Lung (tissue), 12 donors: ENCODE results near the gene STRADB. TPM values are rescaled to one million over a fixed set of nuclear protein-coding genes. Genes with fewer than 3 reads are reported as not detected.

Source experiments
- ATAC-seq: fragments of 200-7000 bp; cut with Tn5 transposase; one replicate; pipeline ENCODE4 v1.9.1; 2020; ENCODE audit warnings: moderate number of reproducible peaks; ENCODE audit not compliant: insufficient read depth, low FRiP score
- DNase-seq, 3 donors: peaks; one replicate each; pipeline ENCODE4 v3.0.0-alpha.2; 2013 to 2017
- H3K27ac ChIP-seq, 2 donors: one replicate each; pipeline ENCODE4 v1.5.1; 2013; ENCODE audit warnings: mild to moderate bottlenecking in 2 of 2, moderate library complexity in 2 of 2, control low read depth in 1 of 2, inconsistent platforms in 1 of 2, low read depth in 1 of 2, low read length in 1 of 2
- H3K27me3 ChIP-seq, 3 donors: one replicate each; pipeline ENCODE4 v1.5.1; 2013; ENCODE audit warnings: low read length in 2 of 3; ENCODE audit not compliant: control insufficient read depth in 3 of 3, insufficient read depth in 3 of 3
- H3K36me3 ChIP-seq, 4 donors: one replicate each; pipeline ENCODE4 v1.5.1; 2013; ENCODE audit warnings: low read length in 4 of 4, mild to moderate bottlenecking in 1 of 4, moderate library complexity in 1 of 4; ENCODE audit not compliant: control insufficient read depth in 4 of 4, insufficient read depth in 4 of 4
- H3K4me1 ChIP-seq, 5 donors: one replicate each; pipeline ENCODE4 v1.5.1; 2013; ENCODE audit warnings: low read length in 5 of 5, mild to moderate bottlenecking in 2 of 5, moderate library complexity in 1 of 5; ENCODE audit not compliant: control insufficient read depth in 5 of 5, insufficient read depth in 5 of 5
- H3K4me3 ChIP-seq: one replicate; pipeline ENCODE4 v1.5.1; 2013; ENCODE audit warnings: mild to moderate bottlenecking, control low read depth, moderate library complexity
- H3K9ac ChIP-seq, 2 donors: one replicate each; pipeline ENCODE4 v1.5.1; 2013; ENCODE audit warnings: low read length in 2 of 2, control low read depth in 1 of 2; ENCODE audit not compliant: insufficient read depth in 1 of 2
- H3K9me3 ChIP-seq, 4 donors: one replicate each; pipeline ENCODE4 v1.5.1; 2013; ENCODE audit warnings: low read length in 3 of 4, mild to moderate bottlenecking in 1 of 4, moderate library complexity in 1 of 4; ENCODE audit not compliant: control insufficient read depth in 4 of 4, insufficient read depth in 3 of 4
- CTCF ChIP-seq: IDR thresholded peaks from 2 replicates; pipeline ENCODE4 v1.5.1; 2012; ENCODE audit warnings: mild to moderate bottlenecking; ENCODE audit errors: control extremely low read depth, extremely low read depth
- WGBS, 2 donors: extraction: QIAGEN DNeasy Blood & Tissue Kit; methylation state at CpG; one replicate each; pipeline ENCODE4 v1.1.7; 2013; 5-methylcytosine and 5-hydroxymethylcytosine counted together
- polyA plus RNA-seq, 2 donors: library from polyadenylated mRNA; stranded (reverse); fragments of 200-250 nt; gene quantifications; one replicate each; pipeline ENCODE4 v1.2.1, GENCODE V29; 2013
- total RNA-seq, 2 donors: library from RNA; depleted of rRNA in 1 of 2; stranded (reverse); fragments of >200 nt in 1 of 2; gene quantifications; one replicate each; pipeline ENCODE4 v1.2.1, GENCODE V29; 2014 to 2021
- donor health status: control.
- donor health status: control.
- donor health status: Bipolar disorder and iron deficiency.
- donor health status: healthy.
- donor health status: DM: yes; HTN: yes; CAD: no.

The STRADB gene
- total and polyA plus RNA-seq, 4 donors: 10.3 to 58.6 (median 16.8) TPM

- no peaks in the 10 kb centered on the region for H3K36me3 ChIP-seq
- H3K4me3 ChIP-seq: no peak overlapping the region
- peaks cover 0 to 3% (median 1%) of the 10 kb centered on the region in 4 donors for H3K9me3 ChIP-seq
- no peak for TF ChIP-seq CTCF
- H3K27me3 ChIP-seq: no peaks in the 10 kb centered on the region
- DNase-seq (no peak), ATAC-seq (no peak)
- H3K4me1 ChIP-seq: no peaks in the 10 kb centered on the region
- no peak overlapping the region for H3K27ac ChIP-seq
- WGBS, 2 donors: 65 to 77% methylated on average over 4 of the region's 4 CpGs
- no peak overlapping the region for H3K9ac ChIP-seq
These were observed 65.6 kb downstream of the STRADB start for GRCh38 chr2:201517094-201517493.

GRCh38 chr2:201520201-201520600 lies 68.7 kb downstream of the STRADB start:
- ATAC-seq (no peak), DNase-seq (no peak)
- Histone ChIP-seq H3K9ac (no peak overlapping the region), H3K9me3 (peaks cover 0 to 10% (median 7%) of the 10 kb centered on the region in 4 donors), H3K4me1 (no peaks in the 10 kb centered on the region), H3K36me3 (no peaks in the 10 kb centered on the region), H3K4me3 (no peak overlapping the region), H3K27me3 (no peaks in the 10 kb centered on the region), H3K27ac (no peak overlapping the region)
- TF ChIP-seq CTCF: no peak
- WGBS, 2 donors: 97 to 100% methylated on average over 2 of the region's 2 CpGs

GRCh38 chr2:201522965-201523364 lies 71.4 kb downstream of the STRADB start:
- no peak for DNase-seq
- WGBS, 2 donors: 92 to 96% methylated on average over 5 of the region's 5 CpGs
- Histone ChIP-seq H3K4me1 (no peaks in the 10 kb centered on the region), H3K9me3 (peaks cover 0 to 13% (median 7%) of the 10 kb centered on the region in 4 donors), H3K9ac (no peak overlapping the region), H3K27ac (no peak overlapping the region), H3K36me3 (no peaks in the 10 kb centered on the region), H3K27me3 (no peaks in the 10 kb centered on the region), H3K4me3 (no peak overlapping the region)
- ATAC-seq: no peak
- no peak for TF ChIP-seq CTCF

DNA sequence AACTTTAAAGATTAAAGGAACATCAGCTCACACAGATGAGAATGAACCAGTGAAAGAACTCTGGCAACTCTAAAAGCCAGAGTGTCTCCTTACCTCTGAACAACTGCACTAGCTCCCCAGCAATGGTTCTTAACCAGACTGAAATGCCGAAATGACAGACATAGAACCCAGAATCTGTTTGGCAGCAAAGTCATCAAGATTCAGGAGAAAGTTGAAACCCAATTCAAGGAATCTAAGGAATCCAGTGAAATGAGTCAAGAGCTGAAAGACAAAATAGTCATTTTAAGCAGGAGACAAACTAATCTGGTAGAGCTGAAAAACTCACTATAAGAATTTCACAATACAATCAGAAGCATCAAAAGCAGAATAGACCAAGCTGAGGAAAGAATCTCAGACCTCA lies 72.0 kb downstream of the STRADB start:
- Histone ChIP-seq H3K27ac (no peak overlapping the region), H3K9ac (no peak overlapping the region), H3K27me3 (no peaks in the 10 kb centered on the region), H3K9me3 (peaks cover 0 to 13% (median 7%) of the 10 kb centered on the region in 4 donors), H3K36me3 (no peaks in the 10 kb centered on the region), H3K4me3 (no peak overlapping the region), H3K4me1 (no peaks in the 10 kb centered on the region)
- DNase-seq (no peak), ATAC-seq (no peak)
- no peak for TF ChIP-seq CTCF
- WGBS, 2 donors: 0 to 46% methylated on average over 1 of the region's 1 CpG
